ENCODE data around the gene TCN2. TPM values are rescaled to one million over a fixed set of nuclear protein-coding genes. Genes with fewer than 3 reads are reported as not detected.

Gene TCN2
- total and polyA plus RNA-seq, 2 of the 4 experiments (the other 2 are of a cell fraction) = 1.3 to 3.6 TPM

DNA sequence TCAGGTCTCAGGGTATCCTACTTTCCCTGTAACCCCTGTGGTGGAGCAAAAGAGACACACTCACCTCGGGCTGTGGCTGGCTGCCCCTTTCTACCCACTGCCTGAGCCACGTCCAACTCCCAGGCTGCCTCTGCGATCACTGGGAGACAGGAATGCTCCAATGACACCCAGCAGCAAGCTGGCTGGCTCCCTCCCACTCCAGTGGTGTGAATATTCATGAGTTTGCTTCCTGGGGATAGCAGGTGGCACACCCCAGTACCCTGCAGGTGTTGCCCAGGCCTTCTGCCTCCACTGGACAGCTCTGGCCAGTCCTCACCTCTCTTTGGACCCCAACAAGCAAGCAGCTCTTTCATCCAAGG, 42.2 kb upstream of the TCN2 start:
- H3K23ac ChIP-seq (ENCODE audit: low read depth, low read length) = no peak overlapping the region
- H3K4me2 ChIP-seq (ENCODE audit: low read depth, low read length) = no peak overlapping the region
- DNase-seq = no peak
- no peak overlapping the region for H3K14ac ChIP-seq (replicated peaks; ENCODE audit: low read depth, low read length)
- H2BK20ac ChIP-seq (ENCODE audit: low read depth, low read length) = no peak overlapping the region
- TF ChIP-seq RCOR1 (IDR thresholded peaks at IDR 0.05; ENCODE audit: insufficient replicate concordance, low read length) (no peak), RAD21 (IDR thresholded peaks at IDR 0.05; ENCODE audit: low read length) (no peak), USF2 (IDR thresholded peaks at IDR 0.05; ENCODE audit: low read depth, low read length) (no peak), FOS (IDR thresholded peaks at IDR 0.05; ENCODE audit: low read depth, low read length) (no peak), NFE2L2 (IDR thresholded peaks at IDR 0.05; ENCODE audit: low read depth, low read length) (no peak), ELK1 (IDR thresholded peaks at IDR 0.05; ENCODE audit: borderline replicate concordance, low read depth, low read length) (no peak), RFX5 (IDR thresholded peaks at IDR 0.05; ENCODE audit: low read depth, low read length) (no peak), MAZ (IDR thresholded peaks at IDR 0.05; ENCODE audit: borderline replicate concordance, low read depth, low read length) (no peak), BHLHE40 (IDR thresholded peaks at IDR 0.05; ENCODE audit: low read depth, low read length) (no peak), CHD1 (IDR thresholded peaks at IDR 0.05; ENCODE audit: low read depth, low read length) (no peak), POLR2A (IDR thresholded peaks at IDR 0.05; ENCODE audit: low read depth, low read length) (no peak), CTCF (conservative IDR thresholded peaks at IDR 0.05; ENCODE audit: low read depth, low read length) (no peak), SMC3 (IDR thresholded peaks at IDR 0.05; ENCODE audit: low read depth, low read length) (no peak), CEBPB (IDR thresholded peaks at IDR 0.05; ENCODE audit: low read depth, low read length) (no peak), MAFK (IDR thresholded peaks at IDR 0.05; ENCODE audit: low read depth, low read length) (no peak), MXI1 (IDR thresholded peaks at IDR 0.05; ENCODE audit: borderline replicate concordance, low read depth, low read length) (no peak)
- ChIA-PET POLR2A (ENCODE audit: unreplicated experiment) (no interaction called here), CTCF (no interaction called here)
- H3K9me3 ChIP-seq (ENCODE audit: control insufficient read depth, insufficient read depth, low read length) = no peaks in the 10 kb centered on the region
- H3K9ac ChIP-seq (ENCODE audit: low read depth, low read length) = no peak overlapping the region
- no peak overlapping the region for H2BK5ac ChIP-seq (ENCODE audit: low read depth, low read length, poor library complexity, severe bottlenecking)
- no peak overlapping the region for H2AFZ ChIP-seq (replicated peaks; ENCODE audit: low read length, poor library complexity)
- no peak overlapping the region for H2BK15ac ChIP-seq (ENCODE audit: low read depth, low read length)
- H2BK120ac ChIP-seq (ENCODE audit: low read depth, low read length) = no peak overlapping the region
- in situ Hi-C loops (cut with MboI; ENCODE audit: low sequenced_read_pairs) (no loop called here), intact Hi-C loops (cut with micrococcal nuclease) (loop anchor here (1.0 kb wide), 1 partner anchor 23 kb away; no protein-coding TSS in a partner anchor), dilution Hi-C loops (cut with HindIII; ENCODE audit: low sequenced_read_pairs, unreplicated experiment) (no loop called here)
- H3K79me1 ChIP-seq (ENCODE audit: low read depth in 1 of 2, low read length in 2 of 2) = no peaks in the 10 kb centered on the region
- no peak overlapping the region for H4K8ac ChIP-seq (ENCODE audit: low read depth in 2 of 2, low read length in 2 of 2)
- H3K27me3 ChIP-seq (ENCODE audit: control insufficient read depth, insufficient read depth, low read length) = peaks cover 50% of the 10 kb centered on the region
- H4K5ac ChIP-seq (ENCODE audit: low read depth, low read length) = no peak overlapping the region
- BruUV-seq (replicated peaks) = no TSS peak
- H3K36me3 ChIP-seq (ENCODE audit: control insufficient read depth, insufficient read depth, low read length) = no peaks in the 10 kb centered on the region
- no peak overlapping the region for H3K27ac ChIP-seq (ENCODE audit: insufficient read depth, low read length)
- no peaks in the 10 kb centered on the region for H4K20me1 ChIP-seq (ENCODE audit: insufficient read depth, low read length)
- no peak overlapping the region for H3K56ac ChIP-seq (ENCODE audit: extremely low read depth, insufficient read depth, low read length)
- no peak overlapping the region for H3K4me3 ChIP-seq (ENCODE audit: insufficient read depth, low read depth, low read length)
- no peak overlapping the region for H3K18ac ChIP-seq (ENCODE audit: low read depth, low read length)
- H3K4me1 ChIP-seq (ENCODE audit: control insufficient read depth, insufficient read depth, low read length) = no peaks in the 10 kb centered on the region
- no peaks in the 10 kb centered on the region for H3K9me1 ChIP-seq (ENCODE audit: insufficient read depth, low read length)
- no peak overlapping the region for H2AK5ac ChIP-seq (ENCODE audit: low read depth, low read length)
- ATAC-seq (ENCODE audit: low read depth) = no peak
- WGBS, 2 experiments (ENCODE audit: extremely low coverage in 2 of 2, insufficient read length in 1 of 2) = no CpG with 5 or more reads among the region's 3 CpGs
- H4K91ac ChIP-seq (ENCODE audit: insufficient read depth, low read depth, low read length) = no peak overlapping the region
- H3K4ac ChIP-seq (ENCODE audit: low read depth, low read length) = no peak overlapping the region
- H2AK9ac ChIP-seq (replicated peaks; ENCODE audit: low read depth, low read length, poor library complexity) = no peak overlapping the region
